WTC11 (cell line): Measurements from ENCODE around the gene TARBP1. TPM values are rescaled to one million over a fixed set of nuclear protein-coding genes. Genes with fewer than 3 reads are reported as not detected.
"Not testable (repeated sequence)": the region's sequence is repeated elsewhere in the genome, so short reads cannot be mapped to it uniquely, and the experiment has no call there.

Experiments used
- ATAC-seq: fragments of 200-7000 bp; cut with Tn5 transposase; 2 replicates; pipeline ENCODE4 v1.10.0; 2021; ENCODE audit warnings: mild to moderate bottlenecking, moderate library complexity
- CTCF ChIA-PET: fragments of 300-600 bp; sonication (Branson Sonifier 250); formaldehyde crosslinking; loops from one replicate; lab custom pipeline; 2021; ENCODE audit warnings: antibody characterized with exemption; lab: Charles Lee
- POLR2A ChIA-PET: fragments of 350-600 bp; sonication (Branson Sonifier 250); formaldehyde crosslinking; loops from one replicate; lab custom pipeline; 2021; ENCODE audit warnings: antibody characterized with exemption; lab: Charles Lee
- DNase-seq: peaks from one replicate; pipeline ENCODE4 v3.0.0; 2021; ENCODE audit warnings: low spot score
- H3K27ac Mint-ChIP-seq: 2 replicates; pipeline ENCODE4 v1.8.0; 2021; ENCODE audit warnings: mixed read lengths
- H3K27me3 Mint-ChIP-seq: 2 replicates; pipeline ENCODE4 v1.8.0; 2021; ENCODE audit warnings: low read depth, mild to moderate bottlenecking, moderate library complexity, mixed read lengths
- H3K36me3 Mint-ChIP-seq: 2 replicates; pipeline ENCODE4 v1.8.0; 2021; ENCODE audit warnings: mixed read lengths
- H3K4me1 Mint-ChIP-seq: 2 replicates; pipeline ENCODE4 v1.8.0; 2022; ENCODE audit warnings: mixed read lengths
- H3K4me3 Mint-ChIP-seq: 2 replicates; pipeline ENCODE4 v1.8.0; 2021; ENCODE audit warnings: mild to moderate bottlenecking, moderate library complexity, mixed read lengths
- H3K9me3 Mint-ChIP-seq: 2 replicates; pipeline ENCODE4 v1.8.0; 2021; ENCODE audit warnings: mixed read lengths
- FOXK1 ChIP-seq: sonication (generic); formaldehyde crosslinking; IDR thresholded peaks from 2 replicates; pipeline ENCODE4 v1.8.0; 2022; ENCODE audit warnings: mild to moderate bottlenecking, moderate library complexity, missing genetic modification reagents
- GABPB1 ChIP-seq: sonication (generic); formaldehyde crosslinking; IDR thresholded peaks from 2 replicates; pipeline ENCODE4 v1.8.1; 2023; ENCODE audit warnings: mild to moderate bottlenecking, missing genetic modification reagents
- NFATC4 ChIP-seq: fragments of 250-450 bp; sonication (Bioruptor Pico); IDR thresholded peaks from 2 replicates; pipeline ENCODE4 v1.9.0; 2021; ENCODE audit warnings: mild to moderate bottlenecking
- NFE2L1 ChIP-seq: sonication (generic); formaldehyde crosslinking; IDR thresholded peaks from 2 replicates; pipeline ENCODE4 v1.8.1; 2023; ENCODE audit warnings: missing genetic modification reagents
- ZBTB21 ChIP-seq: sonication (generic); formaldehyde crosslinking; IDR thresholded peaks from 2 replicates; pipeline ENCODE4 v1.8.1; 2023; ENCODE audit warnings: mild to moderate bottlenecking, missing genetic modification reagents, borderline replicate concordance
- ZNF219 ChIP-seq: sonication (generic); formaldehyde crosslinking; IDR thresholded peaks from 2 replicates; pipeline ENCODE4 v1.8.0; 2023; ENCODE audit warnings: missing genetic modification reagents, mild to moderate bottlenecking, borderline replicate concordance
- ZNF396 ChIP-seq: fragments of 250-450 bp; sonication (Bioruptor Pico); IDR thresholded peaks from 2 replicates; pipeline ENCODE4 v1.8.0; 2021; ENCODE audit warnings: mild to moderate bottlenecking, moderate library complexity, borderline replicate concordance
- total RNA-seq: library from RNA; stranded (reverse); gene quantifications from 3 replicates; pipeline ENCODE4 v1.2.3, GENCODE V29; 2021
- TF ChIP-seq, protein P1 (sequence below): fragments of 250-450 bp; sonication (Bioruptor Pico); IDR thresholded peaks from 2 replicates; pipeline ENCODE4 v1.9.0; 2021; ENCODE audit warnings: mild to moderate bottlenecking
- TF ChIP-seq, protein P2 (sequence below): sonication (generic); formaldehyde crosslinking; IDR thresholded peaks from 2 replicates; pipeline ENCODE4 v1.8.0; 2023; ENCODE audit warnings: mild to moderate bottlenecking, missing genetic modification reagents
- TF ChIP-seq, protein P3 (sequence below): fragments of 250-450 bp; sonication (Bioruptor Pico); IDR thresholded peaks from 2 replicates; pipeline ENCODE4 v1.9.0; 2021; ENCODE audit warnings: mild to moderate bottlenecking
- TF ChIP-seq, protein P4 (sequence below): sonication (generic); formaldehyde crosslinking; IDR thresholded peaks from 2 replicates; pipeline ENCODE4 v1.8.1; 2023; ENCODE audit warnings: mild to moderate bottlenecking, missing genetic modification reagents
- TF ChIP-seq, protein P5 (sequence below): sonication (generic); formaldehyde crosslinking; IDR thresholded peaks from 2 replicates; pipeline ENCODE4 v1.8.1; 2023; ENCODE audit warnings: mild to moderate bottlenecking, missing genetic modification reagents, moderate library complexity
- TF ChIP-seq, protein P6 (sequence below): sonication (generic); formaldehyde crosslinking; conservative IDR thresholded peaks from 2 replicates; pipeline ENCODE4 v1.8.1; 2023; ENCODE audit warnings: mild to moderate bottlenecking, low read depth, missing genetic modification reagents, moderate library complexity

TARBP1 gene
- total RNA-seq, 1 experiment from 2014 or later, result 24.0 TPM

DNA sequence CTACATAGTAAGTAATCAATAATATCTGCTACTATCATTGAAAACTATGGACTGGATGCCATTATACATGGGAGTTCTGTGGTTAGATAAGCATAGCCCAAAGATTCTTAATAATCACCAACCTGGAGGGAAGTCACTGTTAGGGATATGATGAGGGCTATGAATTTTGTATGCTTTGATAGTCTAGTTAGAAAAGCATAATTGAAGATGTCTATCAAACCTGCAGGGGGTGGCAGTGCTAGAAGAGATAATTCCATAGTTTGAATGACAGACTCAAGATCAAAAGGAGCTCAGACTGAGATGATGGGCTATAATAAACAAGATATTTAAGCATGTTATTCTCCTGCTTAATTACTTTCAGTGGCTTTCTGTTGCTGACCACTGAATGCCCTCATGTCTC, 121.1 kb downstream of the TARBP1 start (continued):
- TF ChIP-seq, protein P1, sequence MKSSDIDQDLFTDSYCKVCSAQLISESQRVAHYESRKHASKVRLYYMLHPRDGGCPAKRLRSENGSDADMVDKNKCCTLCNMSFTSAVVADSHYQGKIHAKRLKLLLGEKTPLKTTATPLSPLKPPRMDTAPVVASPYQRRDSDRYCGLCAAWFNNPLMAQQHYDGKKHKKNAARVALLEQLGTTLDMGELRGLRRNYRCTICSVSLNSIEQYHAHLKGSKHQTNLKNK (CRISPR knock-in tag), result no peak
- TF ChIP-seq FOXK1 (CRISPR knock-in tag) (no peak), NFE2L1 (CRISPR knock-in tag) (no peak), ZNF219 (CRISPR knock-in tag) (no peak), NFATC4 (CRISPR knock-in tag) (no peak)
- TF ChIP-seq, protein P2, sequence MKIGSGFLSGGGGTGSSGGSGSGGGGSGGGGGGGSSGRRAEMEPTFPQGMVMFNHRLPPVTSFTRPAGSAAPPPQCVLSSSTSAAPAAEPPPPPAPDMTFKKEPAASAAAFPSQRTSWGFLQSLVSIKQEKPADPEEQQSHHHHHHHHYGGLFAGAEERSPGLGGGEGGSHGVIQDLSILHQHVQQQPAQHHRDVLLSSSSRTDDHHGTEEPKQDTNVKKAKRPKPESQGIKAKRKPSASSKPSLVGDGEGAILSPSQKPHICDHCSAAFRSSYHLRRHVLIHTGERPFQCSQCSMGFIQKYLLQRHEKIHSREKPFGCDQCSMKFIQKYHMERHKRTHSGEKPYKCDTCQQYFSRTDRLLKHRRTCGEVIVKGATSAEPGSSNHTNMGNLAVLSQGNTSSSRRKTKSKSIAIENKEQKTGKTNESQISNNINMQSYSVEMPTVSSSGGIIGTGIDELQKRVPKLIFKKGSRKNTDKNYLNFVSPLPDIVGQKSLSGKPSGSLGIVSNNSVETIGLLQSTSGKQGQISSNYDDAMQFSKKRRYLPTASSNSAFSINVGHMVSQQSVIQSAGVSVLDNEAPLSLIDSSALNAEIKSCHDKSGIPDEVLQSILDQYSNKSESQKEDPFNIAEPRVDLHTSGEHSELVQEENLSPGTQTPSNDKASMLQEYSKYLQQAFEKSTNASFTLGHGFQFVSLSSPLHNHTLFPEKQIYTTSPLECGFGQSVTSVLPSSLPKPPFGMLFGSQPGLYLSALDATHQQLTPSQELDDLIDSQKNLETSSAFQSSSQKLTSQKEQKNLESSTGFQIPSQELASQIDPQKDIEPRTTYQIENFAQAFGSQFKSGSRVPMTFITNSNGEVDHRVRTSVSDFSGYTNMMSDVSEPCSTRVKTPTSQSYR (CRISPR knock-in tag), result no peak
- TF ChIP-seq, protein P3, sequence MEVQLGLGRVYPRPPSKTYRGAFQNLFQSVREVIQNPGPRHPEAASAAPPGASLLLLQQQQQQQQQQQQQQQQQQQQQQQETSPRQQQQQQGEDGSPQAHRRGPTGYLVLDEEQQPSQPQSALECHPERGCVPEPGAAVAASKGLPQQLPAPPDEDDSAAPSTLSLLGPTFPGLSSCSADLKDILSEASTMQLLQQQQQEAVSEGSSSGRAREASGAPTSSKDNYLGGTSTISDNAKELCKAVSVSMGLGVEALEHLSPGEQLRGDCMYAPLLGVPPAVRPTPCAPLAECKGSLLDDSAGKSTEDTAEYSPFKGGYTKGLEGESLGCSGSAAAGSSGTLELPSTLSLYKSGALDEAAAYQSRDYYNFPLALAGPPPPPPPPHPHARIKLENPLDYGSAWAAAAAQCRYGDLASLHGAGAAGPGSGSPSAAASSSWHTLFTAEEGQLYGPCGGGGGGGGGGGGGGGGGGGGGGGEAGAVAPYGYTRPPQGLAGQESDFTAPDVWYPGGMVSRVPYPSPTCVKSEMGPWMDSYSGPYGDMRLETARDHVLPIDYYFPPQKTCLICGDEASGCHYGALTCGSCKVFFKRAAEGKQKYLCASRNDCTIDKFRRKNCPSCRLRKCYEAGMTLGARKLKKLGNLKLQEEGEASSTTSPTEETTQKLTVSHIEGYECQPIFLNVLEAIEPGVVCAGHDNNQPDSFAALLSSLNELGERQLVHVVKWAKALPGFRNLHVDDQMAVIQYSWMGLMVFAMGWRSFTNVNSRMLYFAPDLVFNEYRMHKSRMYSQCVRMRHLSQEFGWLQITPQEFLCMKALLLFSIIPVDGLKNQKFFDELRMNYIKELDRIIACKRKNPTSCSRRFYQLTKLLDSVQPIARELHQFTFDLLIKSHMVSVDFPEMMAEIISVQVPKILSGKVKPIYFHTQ, result no peak
- TF ChIP-seq, protein P4, sequence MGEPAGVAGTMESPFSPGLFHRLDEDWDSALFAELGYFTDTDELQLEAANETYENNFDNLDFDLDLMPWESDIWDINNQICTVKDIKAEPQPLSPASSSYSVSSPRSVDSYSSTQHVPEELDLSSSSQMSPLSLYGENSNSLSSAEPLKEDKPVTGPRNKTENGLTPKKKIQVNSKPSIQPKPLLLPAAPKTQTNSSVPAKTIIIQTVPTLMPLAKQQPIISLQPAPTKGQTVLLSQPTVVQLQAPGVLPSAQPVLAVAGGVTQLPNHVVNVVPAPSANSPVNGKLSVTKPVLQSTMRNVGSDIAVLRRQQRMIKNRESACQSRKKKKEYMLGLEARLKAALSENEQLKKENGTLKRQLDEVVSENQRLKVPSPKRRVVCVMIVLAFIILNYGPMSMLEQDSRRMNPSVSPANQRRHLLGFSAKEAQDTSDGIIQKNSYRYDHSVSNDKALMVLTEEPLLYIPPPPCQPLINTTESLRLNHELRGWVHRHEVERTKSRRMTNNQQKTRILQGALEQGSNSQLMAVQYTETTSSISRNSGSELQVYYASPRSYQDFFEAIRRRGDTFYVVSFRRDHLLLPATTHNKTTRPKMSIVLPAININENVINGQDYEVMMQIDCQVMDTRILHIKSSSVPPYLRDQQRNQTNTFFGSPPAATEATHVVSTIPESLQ (CRISPR knock-in tag), result no peak
- TF ChIP-seq, protein P5, sequence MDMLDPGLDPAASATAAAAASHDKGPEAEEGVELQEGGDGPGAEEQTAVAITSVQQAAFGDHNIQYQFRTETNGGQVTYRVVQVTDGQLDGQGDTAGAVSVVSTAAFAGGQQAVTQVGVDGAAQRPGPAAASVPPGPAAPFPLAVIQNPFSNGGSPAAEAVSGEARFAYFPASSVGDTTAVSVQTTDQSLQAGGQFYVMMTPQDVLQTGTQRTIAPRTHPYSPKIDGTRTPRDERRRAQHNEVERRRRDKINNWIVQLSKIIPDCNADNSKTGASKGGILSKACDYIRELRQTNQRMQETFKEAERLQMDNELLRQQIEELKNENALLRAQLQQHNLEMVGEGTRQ (CRISPR knock-in tag), result no peak

DNA sequence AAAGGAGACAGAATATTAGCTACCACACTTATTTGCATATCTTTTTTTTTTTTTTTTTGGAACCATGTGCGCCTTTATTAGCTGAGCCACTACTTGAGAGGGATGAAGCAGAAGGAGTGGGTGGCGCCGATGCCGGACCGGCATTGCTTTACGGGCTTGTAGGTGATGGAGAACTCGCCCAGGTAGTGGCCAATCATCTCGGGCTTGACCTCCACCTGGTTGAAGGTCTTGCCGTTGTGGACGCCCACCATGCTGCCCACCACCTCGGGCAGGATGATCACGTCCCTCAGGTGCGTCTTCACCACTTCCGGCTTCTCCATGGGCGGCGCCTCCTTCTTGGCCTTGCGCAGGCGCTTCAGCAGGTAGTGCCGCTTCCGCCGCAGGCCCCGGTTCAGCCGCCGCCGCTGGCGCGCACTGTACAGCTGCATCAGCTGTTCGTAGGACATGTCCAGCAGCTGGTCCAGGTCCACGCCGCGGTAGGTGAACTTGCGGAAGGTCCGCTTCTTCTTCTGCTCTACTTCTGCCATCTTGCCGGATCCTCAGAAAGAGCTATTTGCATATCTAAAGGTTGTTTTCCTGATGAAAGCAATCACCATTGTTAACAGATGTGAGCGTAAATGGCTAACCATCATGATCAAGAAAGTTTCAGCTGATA, 122.2 kb downstream of the TARBP1 start:
- CTCF ChIA-PET, DNase-seq, H3K4me1 Mint-ChIP-seq, H3K27me3 Mint-ChIP-seq, POLR2A ChIA-PET, H3K36me3 Mint-ChIP-seq, ATAC-seq, H3K4me3 Mint-ChIP-seq, H3K9me3 Mint-ChIP-seq, H3K27ac Mint-ChIP-seq: not testable (repeated sequence)
- TF ChIP-seq GABPB1 (CRISPR knock-in tag), result peak; percentile 22; the same call in 1 of the 2 replicates

DNA sequence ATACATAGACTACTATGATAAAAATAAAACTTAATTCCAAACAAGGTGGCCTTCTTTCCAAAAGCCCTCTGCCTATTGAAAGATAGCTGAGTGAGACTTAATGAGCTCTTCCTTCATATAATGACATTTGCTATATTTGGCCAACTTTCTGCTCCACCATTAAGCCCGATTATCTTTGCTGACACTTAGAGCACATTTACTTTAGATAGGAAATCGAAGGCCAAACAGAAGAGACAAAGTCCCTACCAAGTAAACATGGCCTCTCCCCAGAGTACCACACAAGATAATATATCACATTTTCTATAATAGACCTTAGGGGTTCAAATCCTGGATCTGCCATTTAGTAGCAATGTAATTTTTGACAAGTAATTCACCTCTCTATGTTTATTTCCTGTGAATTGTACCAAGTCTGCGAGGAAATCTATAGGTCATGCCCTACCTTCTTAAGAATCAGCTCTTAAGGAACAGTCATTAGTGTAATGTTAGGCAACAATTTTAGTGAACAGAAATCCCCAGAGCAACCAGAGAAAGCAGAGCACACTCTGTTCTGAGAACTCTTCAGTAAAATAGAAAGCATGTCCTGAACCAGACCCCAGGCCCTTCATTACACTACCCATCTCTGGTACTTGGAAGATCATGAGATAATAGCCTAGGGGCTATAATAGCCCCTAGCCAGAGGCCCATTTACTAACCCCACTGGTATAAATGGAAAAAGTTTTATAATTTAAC, 123.0 kb downstream of the TARBP1 start:
- no peaks in the 10 kb centered on the region for H3K9me3 Mint-ChIP-seq
- no peaks in the 10 kb centered on the region for H3K36me3 Mint-ChIP-seq
- ChIA-PET CTCF (no interaction called here), POLR2A (no interaction called here)
- H3K4me1 Mint-ChIP-seq, result peaks cover 6% of the 10 kb centered on the region
- DNase-seq, result no peak
- no peak for ATAC-seq
- H3K4me3 Mint-ChIP-seq, result no peak overlapping the region
- TF ChIP-seq NFE2L1 (CRISPR knock-in tag), result no peak
- TF ChIP-seq, protein P6, sequence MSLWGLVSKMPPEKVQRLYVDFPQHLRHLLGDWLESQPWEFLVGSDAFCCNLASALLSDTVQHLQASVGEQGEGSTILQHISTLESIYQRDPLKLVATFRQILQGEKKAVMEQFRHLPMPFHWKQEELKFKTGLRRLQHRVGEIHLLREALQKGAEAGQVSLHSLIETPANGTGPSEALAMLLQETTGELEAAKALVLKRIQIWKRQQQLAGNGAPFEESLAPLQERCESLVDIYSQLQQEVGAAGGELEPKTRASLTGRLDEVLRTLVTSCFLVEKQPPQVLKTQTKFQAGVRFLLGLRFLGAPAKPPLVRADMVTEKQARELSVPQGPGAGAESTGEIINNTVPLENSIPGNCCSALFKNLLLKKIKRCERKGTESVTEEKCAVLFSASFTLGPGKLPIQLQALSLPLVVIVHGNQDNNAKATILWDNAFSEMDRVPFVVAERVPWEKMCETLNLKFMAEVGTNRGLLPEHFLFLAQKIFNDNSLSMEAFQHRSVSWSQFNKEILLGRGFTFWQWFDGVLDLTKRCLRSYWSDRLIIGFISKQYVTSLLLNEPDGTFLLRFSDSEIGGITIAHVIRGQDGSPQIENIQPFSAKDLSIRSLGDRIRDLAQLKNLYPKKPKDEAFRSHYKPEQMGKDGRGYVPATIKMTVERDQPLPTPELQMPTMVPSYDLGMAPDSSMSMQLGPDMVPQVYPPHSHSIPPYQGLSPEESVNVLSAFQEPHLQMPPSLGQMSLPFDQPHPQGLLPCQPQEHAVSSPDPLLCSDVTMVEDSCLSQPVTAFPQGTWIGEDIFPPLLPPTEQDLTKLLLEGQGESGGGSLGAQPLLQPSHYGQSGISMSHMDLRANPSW (CRISPR knock-in tag), result no peak
- TF ChIP-seq ZNF396 (CRISPR knock-in tag), result no peak
- no peak for TF ChIP-seq ZBTB21
- H3K27me3 Mint-ChIP-seq, result 0 out of 2 replicates have a peak, but pooled peaks cover 3% of the 10 kb centered on the region
- no peak overlapping the region for H3K27ac Mint-ChIP-seq
